ENCODE measurements around the gene STMND1. TPM values are rescaled to one million over a fixed set of nuclear protein-coding genes. Genes with fewer than 3 reads are reported as not detected.

STMND1 gene
- total RNA-seq, 3 donors from 2014 or later (not counting 1 experiment from before 2014, with no cell fraction given): not detected

- H3K4me3 Mint-ChIP-seq: no peak overlapping the region
- H3K27ac Mint-ChIP-seq: no peak overlapping the region
- TF ChIP-seq CTCF (IDR thresholded peaks at IDR 0.05): no peak
- no peaks in the 10 kb centered on the region for H3K9me3 ChIP-seq (ENCODE audit: control insufficient read depth, insufficient read depth, low read length)
- no peaks in the 10 kb centered on the region for H3K9me3 Mint-ChIP-seq
- H3K4me1 ChIP-seq (ENCODE audit: control insufficient read depth, insufficient read depth, low read length): no peaks in the 10 kb centered on the region
- ATAC-seq (no peak), DNase-seq (no peak)
- intact Hi-C loops (cut with micrococcal nuclease): no loop called here
- H3K27ac ChIP-seq (ENCODE audit: low read length): no peak overlapping the region
- no peaks in the 10 kb centered on the region for H3K4me1 Mint-ChIP-seq
- no peaks in the 10 kb centered on the region for H3K36me3 ChIP-seq (ENCODE audit: control insufficient read depth, insufficient read depth, low read length)
- H3K27me3 Mint-ChIP-seq (ENCODE audit: low read depth in 2 of 2): peaks cover 17 to 30% of the 10 kb centered on the region in 2 donors
- no peak overlapping the region for H3K4me3 ChIP-seq (ENCODE audit: low read length)
- peaks cover 3% of the 10 kb centered on the region for H3K27me3 ChIP-seq (ENCODE audit: control insufficient read depth, insufficient read depth, low read length)
- H3K36me3 Mint-ChIP-seq: no peaks in the 10 kb centered on the region
- 82% methylated on average over 2 of the region's 2 CpGs for WGBS (ENCODE audit: insufficient coverage)
These were observed 43.3 kb upstream of the STMND1 start for GRCh38 chr6:17058550-17058949.

GRCh38 chr6:17059022-17059421 is 42.8 kb upstream of the STMND1 start:
- no peaks in the 10 kb centered on the region for H3K9me3 Mint-ChIP-seq
- no peak overlapping the region for H3K27ac Mint-ChIP-seq
- intact Hi-C loops (cut with micrococcal nuclease): no loop called here
- no peak for TF ChIP-seq CTCF (IDR thresholded peaks at IDR 0.05)
- Histone ChIP-seq H3K27ac (ENCODE audit: low read length) (no peak overlapping the region), H3K4me3 (ENCODE audit: low read length) (no peak overlapping the region), H3K36me3 (ENCODE audit: control insufficient read depth, insufficient read depth, low read length) (no peaks in the 10 kb centered on the region), H3K4me1 (ENCODE audit: control insufficient read depth, insufficient read depth, low read length) (no peaks in the 10 kb centered on the region), H3K27me3 (ENCODE audit: control insufficient read depth, insufficient read depth, low read length) (peaks cover 3% of the 10 kb centered on the region), H3K9me3 (ENCODE audit: control insufficient read depth, insufficient read depth, low read length) (no peaks in the 10 kb centered on the region)
- ATAC-seq (no peak), DNase-seq (no peak)
- H3K4me1 Mint-ChIP-seq: no peaks in the 10 kb centered on the region
- peaks cover 19 to 29% of the 10 kb centered on the region in 2 donors for H3K27me3 Mint-ChIP-seq (ENCODE audit: low read depth in 2 of 2)
- no peak overlapping the region for H3K4me3 Mint-ChIP-seq
- WGBS (ENCODE audit: insufficient coverage): 85% methylated on average over 7 of the region's 7 CpGs
- no peaks in the 10 kb centered on the region for H3K36me3 Mint-ChIP-seq

GRCh38 chr6:17059850-17060249 is 42.0 kb upstream of the STMND1 start:
- Histone ChIP-seq H3K4me3 (ENCODE audit: low read length) (no peak overlapping the region), H3K4me1 (ENCODE audit: control insufficient read depth, insufficient read depth, low read length) (no peaks in the 10 kb centered on the region), H3K36me3 (ENCODE audit: control insufficient read depth, insufficient read depth, low read length) (no peaks in the 10 kb centered on the region), H3K27ac (ENCODE audit: low read length) (no peak overlapping the region), H3K9me3 (ENCODE audit: control insufficient read depth, insufficient read depth, low read length) (no peaks in the 10 kb centered on the region), H3K27me3 (ENCODE audit: control insufficient read depth, insufficient read depth, low read length) (peaks cover 3% of the 10 kb centered on the region)
- ATAC-seq (no peak), DNase-seq (no peak)
- TF ChIP-seq CTCF (IDR thresholded peaks at IDR 0.05): no peak
- Mint-ChIP-seq H3K27me3 (ENCODE audit: low read depth in 2 of 2) (peaks cover 23 to 32% of the 10 kb centered on the region in 2 donors), H3K36me3 (no peaks in the 10 kb centered on the region), H3K4me1 (no peaks in the 10 kb centered on the region), H3K4me3 (no peak overlapping the region), H3K9me3 (no peaks in the 10 kb centered on the region), H3K27ac (no peak overlapping the region)
- 83% methylated on average over 2 of the region's 3 CpGs for WGBS (ENCODE audit: insufficient coverage)
- intact Hi-C loops (cut with micrococcal nuclease): no loop called here

DNA sequence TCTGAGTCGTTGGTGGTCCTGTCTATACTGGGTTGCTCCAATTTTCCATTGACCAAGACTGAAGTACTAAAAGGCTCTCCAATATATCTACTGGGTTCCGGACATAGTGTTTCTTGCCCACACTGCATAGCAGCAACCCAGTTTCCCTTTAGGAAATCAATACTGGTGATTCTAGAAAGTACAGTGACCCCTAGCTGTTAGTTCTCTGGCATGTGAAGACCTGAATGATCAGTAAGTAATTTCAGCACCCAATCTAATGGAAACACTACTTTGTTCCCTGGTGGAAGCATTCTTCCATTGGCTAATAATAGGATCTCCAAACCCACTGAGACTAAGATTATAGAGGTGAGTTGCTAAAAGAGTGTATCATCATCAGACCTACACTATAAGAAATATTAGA is 40.8 kb upstream of the STMND1 start:
- H3K27me3 ChIP-seq (ENCODE audit: control insufficient read depth, insufficient read depth, low read length): peaks cover 3% of the 10 kb centered on the region
- H3K36me3 ChIP-seq (ENCODE audit: control insufficient read depth, insufficient read depth, low read length): no peaks in the 10 kb centered on the region
- Mint-ChIP-seq H3K4me1 (no peaks in the 10 kb centered on the region), H3K9me3 (no peaks in the 10 kb centered on the region), H3K4me3 (no peak overlapping the region), H3K27ac (no peak overlapping the region), H3K36me3 (no peaks in the 10 kb centered on the region), H3K27me3 (ENCODE audit: low read depth in 2 of 2) (peaks cover 30 to 43% of the 10 kb centered on the region in 2 donors)
- intact Hi-C loops (cut with micrococcal nuclease): no loop called here
- ATAC-seq (no peak), DNase-seq (no peak)
- no peaks in the 10 kb centered on the region for H3K4me1 ChIP-seq (ENCODE audit: control insufficient read depth, insufficient read depth, low read length)
- 93% methylated on average over 2 of the region's 2 CpGs for WGBS (ENCODE audit: insufficient coverage)
- H3K9me3 ChIP-seq (ENCODE audit: control insufficient read depth, insufficient read depth, low read length): no peaks in the 10 kb centered on the region
- H3K4me3 ChIP-seq (ENCODE audit: low read length): no peak overlapping the region
- H3K27ac ChIP-seq (ENCODE audit: low read length): no peak overlapping the region
- TF ChIP-seq CTCF (IDR thresholded peaks at IDR 0.05): no peak
